Sigmoid colon (tissue), 4 donors: Measurements from ENCODE around the gene ITIH4.

Experiments
- CTCF ChIP-seq, 4 experiments: fragments of 450-650 bp in 3 of 4; fragments of 200-600 bp in 1 of 4; IDR thresholded peaks; one replicate each; pipeline ENCODE4 v1.5.1; 2016 to 2019; ENCODE audit warnings: antibody characterized with exemption in 4 of 4, mild to moderate bottlenecking in 3 of 4, moderate library complexity in 2 of 4
- EP300 ChIP-seq, 4 donors: sonication (generic); formaldehyde crosslinking; IDR thresholded peaks; one replicate each; pipeline ENCODE4 v1.6.1; 2017; ENCODE audit warnings: antibody characterized with exemption in 4 of 4

- no peak for TF ChIP-seq CTCF (IDR thresholded peaks at IDR 0.05)
- TF ChIP-seq EP300 (IDR thresholded peaks at IDR 0.05), result no peak
Measured at GRCh38 chr3:52848617-52849016, 18.1 kb upstream of the ITIH4 start.
